ENCODE data around the gene SAP30BP.

DNA sequence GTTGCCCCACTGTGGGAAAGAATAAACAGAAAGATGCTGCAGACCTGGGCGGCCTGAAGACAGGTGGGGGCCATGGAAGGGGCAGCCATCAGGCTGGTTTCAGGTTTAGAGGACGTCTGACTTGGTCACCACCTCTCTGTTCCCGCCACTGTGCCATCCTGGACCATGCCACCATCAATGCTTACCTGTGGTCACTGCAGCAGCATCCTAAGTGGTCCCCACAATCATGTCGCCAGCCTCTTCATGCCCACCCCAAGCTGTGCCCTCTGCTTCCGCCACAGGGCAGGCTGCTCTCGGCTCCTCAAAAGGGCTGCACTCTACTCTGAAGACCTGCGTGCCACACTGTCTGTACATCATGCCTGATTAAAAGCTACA, 23.5 kb upstream of the SAP30BP start:
- TF ChIP-seq, protein P1, sequence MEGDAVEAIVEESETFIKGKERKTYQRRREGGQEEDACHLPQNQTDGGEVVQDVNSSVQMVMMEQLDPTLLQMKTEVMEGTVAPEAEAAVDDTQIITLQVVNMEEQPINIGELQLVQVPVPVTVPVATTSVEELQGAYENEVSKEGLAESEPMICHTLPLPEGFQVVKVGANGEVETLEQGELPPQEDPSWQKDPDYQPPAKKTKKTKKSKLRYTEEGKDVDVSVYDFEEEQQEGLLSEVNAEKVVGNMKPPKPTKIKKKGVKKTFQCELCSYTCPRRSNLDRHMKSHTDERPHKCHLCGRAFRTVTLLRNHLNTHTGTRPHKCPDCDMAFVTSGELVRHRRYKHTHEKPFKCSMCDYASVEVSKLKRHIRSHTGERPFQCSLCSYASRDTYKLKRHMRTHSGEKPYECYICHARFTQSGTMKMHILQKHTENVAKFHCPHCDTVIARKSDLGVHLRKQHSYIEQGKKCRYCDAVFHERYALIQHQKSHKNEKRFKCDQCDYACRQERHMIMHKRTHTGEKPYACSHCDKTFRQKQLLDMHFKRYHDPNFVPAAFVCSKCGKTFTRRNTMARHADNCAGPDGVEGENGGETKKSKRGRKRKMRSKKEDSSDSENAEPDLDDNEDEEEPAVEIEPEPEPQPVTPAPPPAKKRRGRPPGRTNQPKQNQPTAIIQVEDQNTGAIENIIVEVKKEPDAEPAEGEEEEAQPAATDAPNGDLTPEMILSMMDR (IDR thresholded peaks at IDR 0.05): no peak
- no peak for TF ChIP-seq POLR2A (IDR thresholded peaks at IDR 0.05)

Measured in lower leg skin (tissue), 3 donors.